Liver (tissue), 9 donors: ENCODE data around the gene ZBTB47. TPM values are rescaled to one million over a fixed set of nuclear protein-coding genes. Genes with fewer than 3 reads are reported as not detected.

Experiments
- DNase-seq: peaks from one replicate; pipeline ENCODE4 v3.0.0-alpha.2; 2017; ENCODE audit warnings: low spot score
- H3K27ac ChIP-seq, 2 donors: one replicate each; pipeline ENCODE4 v1.7.0; 2013; ENCODE audit warnings: inconsistent platforms in 2 of 2, low read length in 2 of 2, control low read depth in 1 of 2, low read depth in 1 of 2, mild to moderate bottlenecking in 1 of 2
- H3K27me3 ChIP-seq, 4 donors: one replicate each; pipeline versions ENCODE4 v1.6.1 to v1.7.0; 2013; ENCODE audit warnings: low read length in 3 of 4, inconsistent platforms in 1 of 4, mild to moderate bottlenecking in 1 of 4, moderate library complexity in 1 of 4; ENCODE audit not compliant: control insufficient read depth in 4 of 4, insufficient read depth in 4 of 4
- H3K36me3 ChIP-seq, 4 donors: one replicate each; pipeline versions ENCODE4 v1.6.1 to v1.7.0; 2013; ENCODE audit warnings: low read length in 3 of 4, mild to moderate bottlenecking in 3 of 4, low read depth in 1 of 4, moderate library complexity in 1 of 4; ENCODE audit not compliant: control insufficient read depth in 4 of 4, insufficient read depth in 3 of 4
- H3K4me1 ChIP-seq, 4 donors: one replicate each; pipeline versions ENCODE4 v1.6.1 to v1.7.0; 2013; ENCODE audit warnings: low read length in 3 of 4, mild to moderate bottlenecking in 3 of 4, moderate library complexity in 1 of 4; ENCODE audit not compliant: control insufficient read depth in 4 of 4, insufficient read depth in 4 of 4
- H3K4me3 ChIP-seq, 3 donors: one replicate each; pipeline versions ENCODE4 v1.6.1 to v1.7.0; 2013; ENCODE audit warnings: low read length in 3 of 3, control low read depth in 1 of 3, low read depth in 1 of 3, mild to moderate bottlenecking in 1 of 3
- H3K9ac ChIP-seq, 2 donors: one replicate each; pipeline ENCODE4 v1.7.0; 2013; ENCODE audit warnings: low read length in 2 of 2, mild to moderate bottlenecking in 2 of 2, moderate library complexity in 2 of 2, control low read depth in 1 of 2, low read depth in 1 of 2
- H3K9me3 ChIP-seq, 4 donors: one replicate each; pipeline versions ENCODE4 v1.6.1 to v1.7.0; 2013; ENCODE audit warnings: low read length in 3 of 4; ENCODE audit not compliant: control insufficient read depth in 4 of 4
- ATF3 ChIP-seq: IDR thresholded peaks from 2 replicates; pipeline ENCODE4 v1.6.1; 2016; ENCODE audit warnings: antibody characterized with exemption
- CTCF ChIP-seq: fragments of 150-350 bp; IDR thresholded peaks from 2 replicates; pipeline ENCODE4 v1.5.1; 2017; ENCODE audit warnings: improper control_type of control experiment, low read depth, low read length; ENCODE audit not compliant: missing input control
- EGR1 ChIP-seq, 2 donors: IDR thresholded peaks; 2 replicates each; pipeline ENCODE4 v1.6.1; 2016 to 2018; ENCODE audit warnings: antibody characterized with exemption in 2 of 2, low read depth in 2 of 2
- FOXA1 ChIP-seq: IDR thresholded peaks from 2 replicates; pipeline ENCODE4 v1.6.1; 2016; ENCODE audit warnings: antibody characterized with exemption
- FOXA2 ChIP-seq: IDR thresholded peaks from 2 replicates; pipeline ENCODE4 v1.6.1; 2016; ENCODE audit warnings: antibody characterized with exemption
- GABPA ChIP-seq, 2 donors: IDR thresholded peaks in 1 of 2; conservative IDR thresholded peaks in 1 of 2; 2 replicates each; pipeline ENCODE4 v1.6.1; 2016; ENCODE audit warnings: antibody characterized with exemption in 2 of 2, mild to moderate bottlenecking in 1 of 2, moderate library complexity in 1 of 2
- HNF4G ChIP-seq: IDR thresholded peaks from 2 replicates; pipeline ENCODE4 v1.6.1; 2016; ENCODE audit warnings: antibody characterized with exemption
- JUND ChIP-seq, 2 donors: IDR thresholded peaks; 2 replicates each; pipeline ENCODE4 v1.6.1; 2016; ENCODE audit warnings: antibody characterized with exemption in 2 of 2
- MAX ChIP-seq: IDR thresholded peaks from 2 replicates; pipeline ENCODE4 v1.6.1; 2016; ENCODE audit warnings: antibody characterized with exemption
- NR2F2 ChIP-seq: IDR thresholded peaks from 2 replicates; pipeline ENCODE4 v1.6.1; 2016; ENCODE audit warnings: antibody characterized with exemption
- RAD21 ChIP-seq, 2 donors: IDR thresholded peaks; 2 replicates each; pipeline ENCODE4 v1.6.1; 2016; ENCODE audit warnings: antibody characterized with exemption in 2 of 2, mild to moderate bottlenecking in 2 of 2
- REST ChIP-seq: IDR thresholded peaks from 2 replicates; pipeline ENCODE4 v1.6.1; 2016; ENCODE audit warnings: antibody characterized with exemption, mild to moderate bottlenecking
- RXRA ChIP-seq, 2 donors: IDR thresholded peaks; 2 replicates each; pipeline ENCODE4 v1.6.1; 2017 to 2018; ENCODE audit warnings: antibody characterized with exemption in 2 of 2, mild to moderate bottlenecking in 1 of 2
- SP1 ChIP-seq: IDR thresholded peaks from 2 replicates; pipeline ENCODE4 v1.6.1; 2018; ENCODE audit warnings: antibody characterized with exemption, mild to moderate bottlenecking
- TAF1 ChIP-seq: conservative IDR thresholded peaks from 2 replicates; pipeline ENCODE4 v1.6.1; 2016; ENCODE audit warnings: antibody characterized with exemption, mild to moderate bottlenecking
- YY1 ChIP-seq: IDR thresholded peaks from 2 replicates; pipeline ENCODE4 v1.6.1; 2016; ENCODE audit warnings: antibody characterized with exemption, mild to moderate bottlenecking
- ZBTB33 ChIP-seq: IDR thresholded peaks from 2 replicates; pipeline ENCODE4 v1.6.1; 2016; ENCODE audit warnings: antibody characterized with exemption
- WGBS: extraction: QIAGEN DNeasy Blood & Tissue Kit; methylation state at CpG from one replicate; pipeline ENCODE4 v1.1.7; 2013; 5-methylcytosine and 5-hydroxymethylcytosine counted together
- polyA plus RNA-seq, 2 donors: library from polyadenylated mRNA; stranded (reverse) in 1 of 2; unstranded in 1 of 2; fragments of 200-250 nt in 1 of 2; fragments of >200 nt in 1 of 2; fragmentation: Nextera tagmentation in 1 of 2; extraction: Ambion mirVana in 1 of 2; gene quantifications; one replicate each; pipeline versions ENCODE4 v1.2.1 to v1.2.3, GENCODE V29; 2013 to 2015
- total RNA-seq, 2 donors: library from RNA; depleted of rRNA; stranded (reverse); fragments of >200 nt; gene quantifications; one replicate each; pipeline ENCODE4 v1.2.3, GENCODE V29; 2014
- donor health status: healthy.
- donor health status: healthy.
- donor health status: healthy.
- donor health status: healthy.
- donor health status: healthy.

Gene ZBTB47
- total and polyA plus RNA-seq, 4 donors = 0.42 to 7.4 (median 4.2) TPM

GRCh38 chr3:42684632-42685362, 31.3 kb downstream of the ZBTB47 start:
- Histone ChIP-seq H3K27ac (no peak overlapping the region), H3K9me3 (no peaks in the 10 kb centered on the region), H3K36me3 (no peaks in the 10 kb centered on the region), H3K4me1 (peaks cover 0 to 2% (median under 1%) of the 10 kb centered on the region in 4 donors), H3K4me3 (no peak overlapping the region), H3K27me3 (no peaks in the 10 kb centered on the region), H3K9ac (no peak overlapping the region)
- 82% methylated on average over 7 of the region's 7 CpGs for WGBS
- DNase-seq = no peak
- TF ChIP-seq RAD21 (IDR thresholded peaks at IDR 0.05) (no peak), RXRA (IDR thresholded peaks at IDR 0.05) (no peak), MAX (no peak), GABPA (IDR thresholded peaks at IDR 0.05 in 1 of 2, conservative IDR thresholded peaks at IDR 0.05 in 1 of 2) (no peak), HNF4G (no peak), FOXA1 (no peak), YY1 (no peak), FOXA2 (no peak), CTCF (no peak), TAF1 (no peak), REST (no peak), SP1 (no peak), JUND (IDR thresholded peaks at IDR 0.05) (no peak), NR2F2 (no peak), ATF3 (no peak)

GRCh38 chr3:42685363-42685881, 31.9 kb downstream of the ZBTB47 start, which contains the start of gene KLHL40:
Gene KLHL40 (plus strand): TSS chr3:42685537. CDS start chr3:42685619, 82 bp downstream.
- H3K27ac ChIP-seq = no peak within 1 kb of the TSS
- H3K9me3 ChIP-seq = no peaks in the 10 kb centered on the region
- no peak within 1 kb of the TSS for H3K4me3 ChIP-seq
- 39% methylated on average over 34 of the region's 34 CpGs for WGBS
- DNase-seq = no peak
- no peaks in the 10 kb centered on the region for H3K27me3 ChIP-seq
- no peaks in the 10 kb centered on the region for H3K36me3 ChIP-seq
- peaks cover 0 to 2% (median under 1%) of the 10 kb centered on the region in 4 donors for H3K4me1 ChIP-seq
- no peak within 1 kb of the TSS for H3K9ac ChIP-seq
- TF ChIP-seq RXRA (IDR thresholded peaks at IDR 0.05) (no peak), ATF3 (no peak), JUND (IDR thresholded peaks at IDR 0.05) (no peak), EGR1 (IDR thresholded peaks at IDR 0.05; ENCODE audit: low read depth in 2 of 2) (no peak), FOXA1 (no peak), TAF1 (no peak), ZBTB33 (no peak), GABPA (IDR thresholded peaks at IDR 0.05 in 1 of 2, conservative IDR thresholded peaks at IDR 0.05 in 1 of 2) (no peak), SP1 (no peak), RAD21 (IDR thresholded peaks at IDR 0.05) (no peak), HNF4G (no peak), REST (no peak), FOXA2 (no peak), MAX (no peak), YY1 (no peak)
